HG03066 (cell line): ENCODE data around the gene SUPT5H.

Source experiments
- ATAC-seq: cut with Tn5 transposase; IDR thresholded peaks from one replicate; pipeline ENCODE4 v1.9.1; 2021; ENCODE audit warnings: low read depth; ENCODE audit not compliant: unreplicated experiment

SUPT5H gene

DNA sequence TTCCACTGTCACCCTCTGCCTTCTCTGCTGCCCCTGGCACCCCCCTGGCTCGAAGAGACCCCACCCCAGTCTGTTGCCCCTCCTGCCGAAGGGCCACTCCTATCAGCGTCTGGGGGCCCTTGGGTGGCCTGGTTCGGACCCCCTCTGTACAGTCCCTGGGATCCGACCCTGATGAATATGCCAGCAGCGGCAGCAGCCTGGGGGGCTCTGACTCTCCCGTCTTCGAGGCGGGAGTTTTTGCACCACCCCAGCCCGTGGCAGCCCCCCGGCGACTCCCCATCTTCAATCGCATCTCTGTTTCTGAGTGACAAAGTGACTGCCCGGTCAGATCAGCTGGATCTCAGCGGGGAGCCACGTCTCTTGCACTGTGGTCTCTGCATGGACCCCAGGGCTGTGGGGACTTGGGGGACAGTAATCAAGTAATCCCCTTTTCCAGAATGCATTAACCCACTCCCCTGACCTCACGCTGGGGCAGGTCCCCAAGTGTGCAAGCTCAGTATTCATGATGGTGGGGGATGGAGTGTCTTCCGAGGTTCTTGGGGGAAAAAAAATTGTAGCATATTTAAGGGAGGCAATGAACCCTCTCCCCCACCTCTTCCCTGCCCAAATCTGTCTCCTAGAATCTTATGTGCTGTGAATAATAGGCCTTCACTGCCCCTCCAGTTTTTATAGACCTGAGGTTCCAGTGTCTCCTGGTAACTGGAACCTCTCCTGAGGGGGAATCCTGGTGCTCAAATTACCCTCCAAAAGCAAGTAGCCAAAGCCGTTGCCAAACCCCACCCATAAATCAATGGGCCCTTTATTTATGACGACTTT is 36.8 kb upstream of the SUPT5H start:
- ATAC-seq: no peak

DNA sequence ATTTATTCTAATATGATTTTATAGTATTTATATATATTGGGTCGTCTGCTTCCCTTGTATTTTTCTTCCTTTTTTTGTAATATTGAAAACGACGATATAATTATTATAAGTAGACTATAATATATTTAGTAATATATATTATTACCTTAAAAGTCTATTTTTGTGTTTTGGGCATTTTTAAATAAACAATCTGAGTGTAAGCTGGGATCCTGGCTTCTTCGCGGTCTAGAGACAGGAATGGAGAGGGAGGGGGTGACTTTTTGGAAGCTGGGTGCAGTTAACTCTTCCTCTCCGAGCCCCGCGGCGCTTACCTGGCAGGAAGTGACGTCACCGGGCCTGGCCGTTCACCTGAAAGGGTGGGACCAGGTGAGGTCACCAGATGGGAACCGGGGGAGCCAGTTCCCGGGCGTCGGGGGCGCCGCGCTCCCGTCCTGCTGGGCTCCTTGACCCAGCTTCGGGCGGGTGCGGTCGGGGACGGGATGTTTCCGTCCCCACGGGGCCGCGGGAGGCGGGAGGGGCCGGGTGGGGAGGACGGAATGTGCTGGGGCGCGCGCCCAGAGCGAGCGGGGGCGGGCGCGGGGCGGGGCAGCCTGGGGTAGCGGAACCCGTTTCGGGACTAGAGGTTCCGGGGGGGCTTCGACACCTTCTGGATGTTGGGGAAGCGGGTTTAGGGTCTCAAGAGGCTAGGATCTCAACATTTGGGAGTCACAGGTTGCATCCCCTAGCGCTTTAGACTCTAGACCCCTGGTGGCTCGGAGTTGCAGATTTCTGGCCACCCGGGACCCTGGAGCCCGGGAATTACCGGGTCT is 36.0 kb upstream of the SUPT5H start:
- ATAC-seq: no peak

DNA sequence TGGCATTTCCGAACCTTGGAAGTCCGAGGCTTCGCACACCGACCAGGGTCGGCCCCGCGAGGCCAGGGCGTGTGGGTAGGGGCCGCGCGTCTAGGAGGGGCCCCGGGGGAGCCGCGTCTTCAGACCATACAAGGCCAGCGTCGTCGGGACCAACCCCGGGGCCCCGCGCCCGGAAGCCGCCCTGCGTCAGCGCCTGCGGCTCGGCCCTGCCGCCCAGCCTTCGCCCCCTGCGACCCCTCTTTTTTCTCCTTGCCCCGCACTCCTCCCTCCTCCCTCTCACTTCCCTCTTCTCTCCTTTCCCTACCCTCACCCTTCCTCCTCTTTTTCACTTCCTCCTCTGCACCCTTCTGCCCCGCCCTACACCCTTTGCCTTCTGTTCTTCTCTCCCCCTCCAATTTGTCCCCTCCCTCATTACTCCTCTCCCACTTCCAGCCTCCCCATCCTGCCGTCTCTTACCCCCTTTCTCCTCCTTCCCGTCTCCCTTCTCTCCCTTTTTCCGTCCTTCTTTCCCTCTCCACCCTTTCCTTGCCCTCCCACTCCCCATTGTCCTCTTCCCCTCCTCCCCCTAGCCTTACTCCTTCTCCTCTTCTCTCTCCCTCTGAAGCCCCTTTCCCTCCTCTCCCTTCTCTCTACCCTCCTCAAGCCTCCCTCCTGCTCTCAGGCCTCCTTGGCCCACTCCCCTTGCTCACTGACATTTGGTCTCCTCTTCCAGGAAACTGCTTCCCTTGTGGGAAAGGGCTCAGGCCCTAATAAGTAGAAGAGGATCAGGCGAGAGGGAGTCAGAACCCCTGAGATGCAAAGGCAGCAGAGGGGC is 35.2 kb upstream of the SUPT5H start:
- no peak for ATAC-seq

GRCh38 chr19:39410831-39411080 is 34.6 kb upstream of the SUPT5H start:
- ATAC-seq: no peak

- no peak for ATAC-seq
These were observed 34.1 kb upstream of the SUPT5H start for GRCh38 chr19:39411081-39411831.

DNA sequence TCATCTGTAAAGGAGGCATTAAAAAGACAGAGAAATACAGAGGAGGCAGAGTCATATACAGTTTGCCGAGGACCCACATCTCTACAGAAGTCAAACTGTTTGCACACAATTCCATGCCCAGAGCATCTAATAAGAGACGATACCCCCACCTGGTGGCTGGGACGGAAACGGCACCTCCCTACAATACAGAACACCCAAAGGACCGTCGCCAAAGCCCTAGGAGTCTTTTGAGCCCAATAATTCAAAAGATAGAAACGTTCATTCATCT is 33.6 kb upstream of the SUPT5H start:
- ATAC-seq: peak; percentile 19

- peak; percentile 48 for ATAC-seq
These were observed 33.1 kb upstream of the SUPT5H start, which contains the start of gene PLEKHG2 for GRCh38 chr19:39412100-39412866. Gene PLEKHG2, plus strand, starts transcription at chr19:39412669. Its CDS starts 1,418 bp downstream, at chr19:39414087.

DNA sequence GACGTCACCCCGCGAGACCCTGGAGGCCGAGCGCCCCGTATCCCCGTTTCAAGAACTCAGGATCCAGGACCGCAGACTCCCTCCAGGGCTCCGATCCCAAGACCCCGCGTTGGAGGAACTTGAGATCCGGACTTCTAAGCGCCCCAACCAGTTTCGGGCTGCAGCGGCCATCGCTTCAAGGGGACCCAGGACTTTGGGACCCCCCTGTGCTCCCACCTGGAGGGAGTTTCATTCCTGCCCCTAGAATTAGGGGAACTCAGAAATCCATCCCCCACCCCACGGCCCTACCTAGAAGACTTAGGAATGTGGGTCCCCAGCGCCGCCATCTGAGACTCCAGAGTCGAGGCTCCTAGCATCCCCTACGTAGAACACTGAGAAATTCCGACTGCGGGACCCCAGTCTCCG is 32.5 kb upstream of the SUPT5H start:
- ATAC-seq: no peak

- no peak for ATAC-seq
These were observed 32.0 kb upstream of the SUPT5H start for GRCh38 chr19:39413272-39413910.

DNA sequence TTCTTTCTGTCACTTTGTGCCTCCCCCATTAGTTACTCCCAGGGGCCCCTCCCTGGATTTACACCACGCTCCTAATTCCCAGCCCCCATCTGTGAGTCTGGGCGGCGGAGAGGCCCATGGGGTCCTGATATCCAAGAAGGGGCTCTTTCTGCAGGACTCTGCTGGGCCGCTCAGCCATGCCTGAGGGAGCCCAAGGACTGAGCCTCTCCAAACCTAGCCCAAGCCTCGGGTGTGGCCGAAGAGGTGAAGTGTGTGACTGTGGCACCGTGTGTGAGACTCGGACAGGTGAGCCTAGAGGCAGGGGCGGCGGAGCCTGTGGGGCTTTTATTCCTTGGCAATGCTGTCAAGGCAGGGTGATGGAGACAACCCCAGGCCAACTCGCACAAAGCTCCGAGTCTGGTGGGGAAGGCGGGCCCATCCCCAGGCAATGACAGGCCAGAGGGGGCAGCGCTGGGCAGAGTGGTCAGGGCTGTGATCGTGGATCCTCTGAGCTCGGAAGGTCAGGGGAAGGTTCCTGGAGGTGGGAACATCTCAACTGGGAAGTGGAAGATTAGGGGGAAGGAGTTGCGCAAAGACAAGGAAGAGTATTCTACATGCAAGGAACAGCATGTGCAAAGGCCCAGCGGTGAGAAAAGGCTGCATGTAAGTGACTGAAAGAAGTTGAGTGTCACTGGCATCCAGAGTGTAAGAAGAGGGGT is 31.3 kb upstream of the SUPT5H start:
- no peak for ATAC-seq

- no peak for ATAC-seq
These were observed 30.0 kb upstream of the SUPT5H start for GRCh38 chr19:39415111-39416046.

DNA sequence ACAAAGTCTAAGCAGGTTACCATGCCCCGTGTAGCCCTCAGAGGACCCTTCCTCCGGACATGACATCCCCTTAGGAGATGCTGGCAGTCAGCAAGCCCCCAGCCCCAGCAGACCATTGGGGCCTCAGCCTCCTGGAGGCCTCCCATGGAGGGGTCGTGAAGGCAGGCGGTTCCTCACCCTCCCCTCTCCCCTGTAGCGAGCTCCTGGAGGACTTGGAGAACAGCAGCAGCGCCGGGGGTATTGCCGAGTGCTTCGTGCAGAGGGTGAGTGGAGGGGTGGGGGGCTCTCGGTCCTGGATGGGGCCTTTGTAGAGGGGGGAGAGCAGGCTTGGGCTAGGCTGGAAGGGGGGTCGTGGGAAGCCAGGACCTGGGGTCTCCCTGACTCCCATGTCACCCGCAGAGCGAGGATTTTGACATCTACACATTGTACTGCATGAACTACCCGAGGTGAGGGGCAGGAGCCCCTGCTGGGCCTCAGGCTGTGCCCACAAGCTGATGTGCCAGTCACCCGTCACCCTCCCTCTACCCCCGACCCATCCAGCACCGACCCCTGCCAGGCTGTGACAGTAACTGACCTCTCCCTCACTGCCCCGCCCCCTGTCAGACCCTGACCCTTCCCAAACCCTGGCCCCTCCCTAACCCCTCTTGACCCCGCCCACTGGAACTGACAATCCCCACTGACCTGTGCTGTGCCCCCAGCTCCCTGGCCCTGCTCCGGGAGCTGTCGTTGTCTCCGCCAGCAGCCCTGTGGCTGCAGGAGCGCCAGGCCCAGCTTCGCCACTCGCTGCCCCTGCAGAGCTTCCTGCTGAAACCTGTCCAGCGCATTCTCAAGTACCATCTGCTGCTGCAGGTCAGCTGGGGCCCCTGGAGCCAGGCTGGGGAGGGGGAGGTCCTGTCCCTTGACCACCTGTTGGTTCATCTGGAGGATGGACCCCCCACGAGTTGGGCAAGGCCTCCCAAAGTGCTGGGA is 28.9 kb upstream of the SUPT5H start:
- no peak for ATAC-seq

DNA sequence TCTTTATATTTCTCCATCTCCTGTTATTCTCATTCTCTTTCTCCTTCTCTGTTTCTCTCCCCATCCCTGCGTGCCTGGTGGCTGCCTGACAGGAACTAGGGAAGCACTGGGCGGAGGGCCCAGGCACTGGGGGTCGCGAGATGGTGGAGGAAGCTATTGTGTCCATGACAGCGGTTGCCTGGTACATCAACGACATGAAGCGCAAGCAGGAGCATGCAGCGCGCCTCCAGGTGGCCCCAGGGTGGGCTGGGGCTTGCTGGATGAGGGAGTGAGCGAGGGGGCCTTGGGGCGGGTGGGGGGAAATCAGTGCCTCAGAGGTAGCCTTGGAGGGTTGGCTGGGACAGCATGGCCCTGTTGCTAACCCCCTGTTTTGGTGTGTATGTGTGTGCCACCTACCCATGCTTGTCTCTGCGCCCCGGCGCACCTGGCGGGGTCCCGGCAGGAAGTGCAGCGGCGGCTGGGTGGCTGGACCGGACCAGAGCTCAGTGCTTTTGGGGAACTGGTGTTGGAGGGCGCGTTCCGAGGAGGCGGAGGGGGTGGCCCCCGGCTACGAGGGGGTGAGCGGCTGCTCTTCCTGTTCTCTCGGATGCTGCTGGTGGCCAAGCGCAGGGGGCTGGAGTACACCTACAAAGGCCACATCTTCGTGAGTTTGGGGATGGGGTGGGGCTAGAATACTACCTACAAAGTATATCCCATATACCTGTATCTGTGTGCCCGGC is 27.8 kb upstream of the SUPT5H start:
- ATAC-seq: no peak

DNA sequence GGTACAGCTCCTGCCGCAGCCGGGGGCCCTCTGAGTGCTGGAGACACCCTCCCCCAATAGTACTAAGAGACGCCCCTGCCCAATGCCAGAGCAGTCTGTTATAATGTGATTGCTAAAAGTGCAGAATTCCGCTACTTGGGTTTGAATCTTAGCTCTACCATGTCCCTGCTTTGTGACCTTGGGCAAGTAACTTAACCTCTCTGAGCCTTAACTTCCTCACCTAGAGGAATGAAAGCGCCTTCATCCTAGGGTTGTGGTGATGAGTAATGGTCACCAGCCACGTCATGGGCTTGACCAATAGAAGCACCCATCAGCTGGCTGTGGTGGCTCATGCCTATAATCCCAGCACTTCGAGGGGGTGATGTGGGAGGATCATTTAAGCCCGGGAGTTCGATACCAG is 26.4 kb upstream of the SUPT5H start:
- no peak for ATAC-seq

DNA sequence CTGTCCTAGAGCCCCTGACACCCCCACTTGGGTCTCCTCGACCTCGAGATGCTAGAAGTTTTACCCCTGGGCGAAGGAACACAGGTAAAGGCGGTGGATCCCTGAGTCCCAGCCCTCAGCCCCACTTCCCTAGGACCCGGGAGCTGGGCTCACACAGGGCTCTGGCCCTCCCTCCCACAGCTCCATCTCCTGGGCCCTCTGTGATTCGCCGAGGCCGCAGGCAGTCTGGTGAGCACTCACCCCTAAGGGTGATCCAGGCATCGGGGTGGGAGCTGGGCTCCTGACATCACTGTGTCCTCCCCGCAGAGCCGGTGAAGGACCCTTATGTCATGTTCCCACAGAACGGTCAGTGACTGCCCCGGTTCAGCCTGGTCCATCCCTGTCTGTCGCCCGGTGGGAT is 24.6 kb upstream of the SUPT5H start:
- no peak for ATAC-seq

- no peak for ATAC-seq
These were observed 23.4 kb upstream of the SUPT5H start for GRCh38 chr19:39422020-39422419.
